GM15510 (cell line): ENCODE measurements around the gene CLEC3B.

ENCODE experiments used
- POLR2A ChIP-seq: IDR thresholded peaks from 3 replicates; pipeline ENCODE4 v1.6.1; 2011; ENCODE audit warnings: borderline replicate concordance; ENCODE audit not compliant: insufficient read length; ENCODE audit errors: extremely low read depth

Gene CLEC3B

GRCh38 chr3:45065373-45065720 lies 39.2 kb downstream of the CLEC3B start:
- no peak for TF ChIP-seq POLR2A

GRCh38 chr3:45066109-45066801 lies 40.2 kb downstream of the CLEC3B start:
- TF ChIP-seq POLR2A = no peak

GRCh38 chr3:45067486-45067885 lies 41.4 kb downstream of the CLEC3B start:
- no peak for TF ChIP-seq POLR2A

GRCh38 chr3:45067941-45068340 lies 41.8 kb downstream of the CLEC3B start:
- TF ChIP-seq POLR2A = no peak

GRCh38 chr3:45071075-45071474 lies 45.0 kb downstream of the CLEC3B start:
- TF ChIP-seq POLR2A = no peak

GRCh38 chr3:45075821-45076625 lies 49.9 kb downstream of the CLEC3B start:
- no peak for TF ChIP-seq POLR2A

GRCh38 chr3:45078910-45079522 lies 52.9 kb downstream of the CLEC3B start:
- TF ChIP-seq POLR2A = no peak

GRCh38 chr3:45079715-45080114 lies 53.6 kb downstream of the CLEC3B start:
- TF ChIP-seq POLR2A = no peak

GRCh38 chr3:45080824-45081223 lies 54.7 kb downstream of the CLEC3B start:
- no peak for TF ChIP-seq POLR2A

- TF ChIP-seq POLR2A = no peak
These were observed 55.5 kb downstream of the CLEC3B start for GRCh38 chr3:45081506-45082141.

GRCh38 chr3:45082142-45082538 lies 56.0 kb downstream of the CLEC3B start:
- TF ChIP-seq POLR2A = no peak

- TF ChIP-seq POLR2A = no peak
These were observed 56.9 kb downstream of the CLEC3B start for GRCh38 chr3:45083023-45083422.

- TF ChIP-seq POLR2A = no peak
These were observed 58.3 kb downstream of the CLEC3B start for GRCh38 chr3:45084361-45084760.

GRCh38 chr3:45084820-45085816 lies 59.0 kb downstream of the CLEC3B start:
- no peak for TF ChIP-seq POLR2A
